SW480 (cell line): ENCODE measurements around the gene PRPF31.

Source experiments
- DNase-seq: peaks from one replicate; pipeline ENCODE4 v3.0.0-alpha.2; 2016; ENCODE audit warnings: low spot score

The PRPF31 gene

GRCh38 chr19:54107876-54108490, 7.6 kb upstream of the PRPF31 start:
- DNase-seq: no peak

GRCh38 chr19:54108496-54108895, 7.1 kb upstream of the PRPF31 start:
- DNase-seq: no peak

DNA sequence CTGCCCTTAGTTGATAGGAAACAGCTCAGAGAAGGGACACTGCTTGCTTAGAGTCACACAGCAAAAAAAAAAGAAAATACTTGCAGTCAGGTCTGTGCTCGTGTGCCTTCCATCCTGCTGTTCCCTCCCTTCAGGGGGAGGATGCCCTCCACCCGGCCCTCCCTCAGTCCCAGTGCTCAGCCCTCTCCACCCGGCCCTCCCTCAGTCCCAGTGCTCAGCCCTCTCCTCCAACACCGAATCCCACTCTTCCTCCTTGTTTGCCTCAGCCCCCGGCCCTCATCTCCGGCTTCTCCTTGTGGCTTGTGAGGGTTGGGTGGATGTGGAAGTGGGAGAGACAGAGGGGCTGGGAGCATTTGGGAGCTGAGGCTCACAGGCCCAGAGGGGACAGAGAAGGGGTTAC, 5.9 kb upstream of the PRPF31 start:
- DNase-seq: no peak

- peak; percentile 61 for DNase-seq
These were observed 1.0 kb upstream of the PRPF31 start for GRCh38 chr19:54114340-54115108.

- no peak for DNase-seq
These were observed 5.7 kb downstream of the PRPF31 start for GRCh38 chr19:54121259-54121658.

- no peak for DNase-seq
These were observed 8.1 kb downstream of the PRPF31 start for GRCh38 chr19:54123682-54124081.

DNA sequence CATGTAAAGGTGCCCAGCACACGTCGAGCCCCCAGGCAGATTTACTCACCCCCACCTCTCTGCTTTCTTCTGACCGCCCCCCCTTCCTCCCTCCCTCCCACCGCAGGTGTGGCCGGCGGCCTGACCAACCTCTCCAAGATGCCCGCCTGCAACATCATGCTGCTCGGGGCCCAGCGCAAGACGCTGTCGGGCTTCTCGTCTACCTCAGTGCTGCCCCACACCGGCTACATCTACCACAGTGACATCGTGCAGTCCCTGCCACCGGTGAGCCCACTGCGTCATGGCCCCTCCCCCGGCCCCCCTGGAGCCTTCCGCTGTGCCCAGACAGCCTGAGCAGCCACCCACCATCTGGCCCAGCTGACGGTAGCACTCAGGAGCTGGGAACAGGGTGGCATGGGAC, 8.8 kb downstream of the PRPF31 start:
- DNase-seq: no peak

DNA sequence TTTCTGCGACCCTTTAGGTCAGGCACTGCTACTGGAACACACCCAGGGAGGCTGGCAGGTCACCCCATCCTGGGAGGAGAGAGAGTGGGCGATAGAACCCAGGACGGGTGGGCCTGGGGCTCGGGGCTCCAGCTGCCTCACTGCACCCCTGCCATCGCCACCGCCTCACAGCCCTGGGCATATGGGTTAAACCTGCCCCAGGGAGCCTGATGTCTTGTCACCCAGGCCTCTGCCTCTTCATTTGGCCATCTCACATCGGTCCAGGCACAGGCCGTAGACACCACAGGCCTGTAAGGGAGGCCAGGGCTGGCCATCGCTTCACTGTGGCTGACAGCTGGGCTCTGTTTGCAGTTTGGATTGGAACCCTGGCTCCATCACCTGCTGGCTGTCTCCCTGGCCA, 10.2 kb downstream of the PRPF31 start:
- DNase-seq: no peak

GRCh38 chr19:54127688-54128440, 12.3 kb downstream of the PRPF31 start:
- no peak for DNase-seq

- DNase-seq: no peak
These were observed 12.8 kb downstream of the PRPF31 start for GRCh38 chr19:54128441-54128725.

GRCh38 chr19:54128796-54129616, 13.5 kb downstream of the PRPF31 start:
- no peak for DNase-seq

- DNase-seq: no peak
These were observed 14.1 kb downstream of the PRPF31 start for GRCh38 chr19:54129617-54129996.

GRCh38 chr19:54133312-54133956, 17.9 kb downstream of the PRPF31 start:
- no peak for DNase-seq

DNA sequence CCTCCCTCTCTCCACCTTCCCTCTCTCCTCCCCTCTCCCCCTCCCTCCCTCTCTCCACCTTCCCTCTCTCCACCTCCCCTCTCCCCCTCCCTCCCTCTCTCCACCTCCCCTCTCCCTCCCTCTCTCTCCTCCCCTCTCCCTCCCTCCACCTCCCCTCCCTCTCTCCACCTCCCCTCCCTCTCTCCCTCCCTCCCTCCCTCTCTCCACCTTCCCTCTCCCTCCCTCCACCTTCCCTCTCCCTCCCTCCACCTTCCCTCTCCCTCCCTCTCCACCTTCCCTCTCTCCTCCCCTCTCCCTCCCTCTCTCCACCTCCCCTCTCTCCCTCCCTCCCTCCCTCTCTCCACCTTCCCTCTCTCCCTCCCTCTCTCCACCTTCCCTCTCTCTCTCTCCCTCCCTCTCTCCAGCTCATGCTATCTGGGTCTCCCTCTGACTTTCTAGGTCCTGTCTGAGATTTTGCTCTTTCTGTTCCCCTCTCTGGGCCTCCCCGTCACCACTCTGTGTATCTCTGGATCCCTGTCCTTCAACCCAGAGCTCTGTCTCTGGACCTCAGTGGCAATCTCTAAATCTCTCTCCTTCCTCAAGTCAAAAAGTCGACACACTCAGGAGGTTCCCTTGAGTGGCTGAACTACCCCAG, 18.5 kb downstream of the PRPF31 start:
- no peak for DNase-seq

GRCh38 chr19:54136086-54136863, 20.7 kb downstream of the PRPF31 start:
- peak; percentile 50 for DNase-seq

GRCh38 chr19:54136864-54137698, 21.5 kb downstream of the PRPF31 start:
- DNase-seq: peak; percentile 100

- no peak for DNase-seq
These were observed 22.3 kb downstream of the PRPF31 start, which contains the start of gene CNOT3 for GRCh38 chr19:54137699-54138488. CNOT3 (plus strand) TSS chr19:54137762; CDS start chr19:54142979, 5,217 bp downstream.

- DNase-seq: no peak
These were observed 23.1 kb downstream of the PRPF31 start for GRCh38 chr19:54138489-54139256.
